Skeletal muscle cell (primary cell): ENCODE data around the gene SMAD3.

Experiments used
- DNase-seq: peaks from one replicate; pipeline ENCODE4 v3.0.0-alpha.2; 2010; ENCODE audit warnings: low read depth
- H3K4me3 ChIP-seq: 2 replicates; pipeline ENCODE4 v1.5.1; 2011; ENCODE audit warnings: low read depth, mild to moderate bottlenecking, control low read depth, low read length, moderate library complexity

Gene SMAD3

GRCh38 chr15:67232591-67232990 is 167.2 kb downstream of the SMAD3 start:
- no peak overlapping the region for H3K4me3 ChIP-seq
- DNase-seq: no peak

GRCh38 chr15:67240235-67241131 is 175.1 kb downstream of the SMAD3 start:
- no peak for DNase-seq
- H3K4me3 ChIP-seq: no peak overlapping the region

GRCh38 chr15:67241132-67241855 is 175.9 kb downstream of the SMAD3 start:
- no peak for DNase-seq
- no peak overlapping the region for H3K4me3 ChIP-seq

- no peak overlapping the region for H3K4me3 ChIP-seq
- DNase-seq: no peak
Observed at GRCh38 chr15:67242708-67243111, 177.3 kb downstream of the SMAD3 start.
